HepG2 (cell line): ENCODE data around the gene POC1B. TPM values are rescaled to one million over a fixed set of nuclear protein-coding genes. Genes with fewer than 3 reads are reported as not detected.

Experiments used
- CBX5 ChIP-seq: sonication (generic); formaldehyde crosslinking; IDR thresholded peaks from 2 replicates; pipeline ENCODE4 v1.4.0; 2020; ENCODE audit warnings: missing genetic modification reagents, borderline replicate concordance
- CREB3 ChIP-seq: sonication (generic); formaldehyde crosslinking; IDR thresholded peaks from 2 replicates; pipeline ENCODE4 v1.5.0; 2020; ENCODE audit warnings: missing genetic modification reagents
- JDP2 ChIP-seq: sonication (generic); formaldehyde crosslinking; IDR thresholded peaks from 2 replicates; pipeline ENCODE4 v1.8.1; 2022; ENCODE audit warnings: missing genetic modification reagents, borderline replicate concordance
- KAT7 ChIP-seq: IDR thresholded peaks from 2 replicates; pipeline ENCODE4 v1.6.1; 2018; ENCODE audit warnings: borderline replicate concordance, missing compliant biosample characterization
- KDM1A ChIP-seq: IDR thresholded peaks from 2 replicates; pipeline ENCODE4 v1.6.1; 2016; ENCODE audit warnings: missing compliant biosample characterization
- KMT2B ChIP-seq: IDR thresholded peaks from 2 replicates; pipeline ENCODE4 v1.6.1; 2016; ENCODE audit warnings: missing genetic modification reagents, missing compliant biosample characterization
- MEF2D ChIP-seq: sonication (generic); formaldehyde crosslinking; IDR thresholded peaks from 2 replicates; pipeline ENCODE4 v1.5.1; 2020; ENCODE audit warnings: mild to moderate bottlenecking, missing genetic modification reagents
- POLR2A ChIP-seq, 2 experiments: IDR thresholded peaks; 2 replicates each; pipeline ENCODE4 v1.6.1; 2011; ENCODE audit warnings: low read depth in 2 of 2, low read length in 2 of 2, mild to moderate bottlenecking in 1 of 2, moderate library complexity in 1 of 2; ENCODE audit not compliant: insufficient read depth in 1 of 2
- PRDM4 ChIP-seq: sonication (generic); formaldehyde crosslinking; IDR thresholded peaks from 2 replicates; pipeline ENCODE4 v1.9.0; 2021; ENCODE audit warnings: missing genetic modification reagents, borderline replicate concordance
- SKI ChIP-seq: fragments of 450-650 bp; IDR thresholded peaks from one replicate; pipeline ENCODE4 v1.6.1; 2018; ENCODE audit warnings: mild to moderate bottlenecking; ENCODE audit not compliant: partially characterized antibody
- TEAD3 ChIP-seq: optimal IDR thresholded peaks from 2 replicates; pipeline ENCODE3; 2016; ENCODE audit warnings: borderline replicate concordance
- TFDP1 ChIP-seq: IDR thresholded peaks from 2 replicates; pipeline ENCODE4 v1.6.1; 2016; ENCODE audit warnings: missing compliant biosample characterization, missing genetic modification reagents, borderline replicate concordance
- TRAFD1 ChIP-seq: sonication (generic); formaldehyde crosslinking; IDR thresholded peaks from 2 replicates; pipeline ENCODE4 v1.5.1; 2020; ENCODE audit warnings: missing genetic modification reagents, mild to moderate bottlenecking, borderline replicate concordance
- TRIM22 ChIP-seq: fragments of 450-650 bp; IDR thresholded peaks from 2 replicates; pipeline ENCODE4 v1.6.1; 2017
- ZNF335 ChIP-seq: sonication (generic); formaldehyde crosslinking; IDR thresholded peaks from 2 replicates; pipeline ENCODE4 v1.4.0; 2020; ENCODE audit warnings: missing genetic modification reagents
- ZNF414 ChIP-seq: sonication (generic); formaldehyde crosslinking; IDR thresholded peaks from 2 replicates; pipeline ENCODE4 v1.5.0; 2020; ENCODE audit warnings: missing genetic modification reagents
- ZNF589 ChIP-seq: sonication (generic); formaldehyde crosslinking; conservative IDR thresholded peaks from 2 replicates; pipeline ENCODE4 v1.8.0; 2022; ENCODE audit warnings: mild to moderate bottlenecking, moderate library complexity, missing genetic modification reagents
- ZUFSP ChIP-seq: sonication (generic); formaldehyde crosslinking; IDR thresholded peaks from 2 replicates; pipeline ENCODE4 v1.9.0; 2021; ENCODE audit warnings: missing genetic modification reagents, mild to moderate bottlenecking, borderline replicate concordance
- polyA plus RNA-seq, 8 experiments: library from polyadenylated mRNA; depleted of rRNA in 3 of 8; stranded (reverse) in 7 of 8; unstranded in 1 of 8; fragments of >200 nt; fragmentation: Illumina TruSeq in 4 of 8; extraction: Trizol in 4 of 8; gene quantifications; 2 replicates each; pipeline versions ENCODE4 v1.2.1 to v1.2.3, GENCODE V29; 2011 to 2016; ENCODE audit warnings: low read depth in 4 of 8, missing spikeins in 1 of 8, mixed read lengths in 1 of 8; ENCODE audit not compliant: insufficient read depth in 1 of 8
- total RNA-seq, 5 experiments: library from RNA; depleted of rRNA; stranded (reverse); fragments of >200 nt; fragmentation: Illumina TruSeq; extraction: Trizol; gene quantifications; 2 replicates each; pipeline ENCODE4 v1.2.3, GENCODE V29; 2016; ENCODE audit warnings: low read depth in 1 of 5

The POC1B gene
- total and polyA plus RNA-seq, 2 of the 13 experiments (the other 11 are each of a cell fraction or from before 2014, with no cell fraction given): 9.3 to 11.0 TPM

- no peak for TF ChIP-seq CBX5 (CRISPR knock-in tag)
- peak; percentile 66 for TF ChIP-seq TEAD3
- TF ChIP-seq MEF2D (CRISPR knock-in tag): peak; percentile 83; the same call in 1 of the 2 replicates
- no peak for TF ChIP-seq CREB3 (CRISPR knock-in tag)
- no peak for TF ChIP-seq KDM1A
- TF ChIP-seq ZNF414 (CRISPR knock-in tag): no peak
- no peak for TF ChIP-seq ZUFSP
- no peak for TF ChIP-seq TFDP1
- TF ChIP-seq TRAFD1 (CRISPR knock-in tag): 0 out of 2 replicates have a peak, but pooled peaks have one; percentile 37
- no peak for TF ChIP-seq POLR2A (IDR thresholded peaks at IDR 0.05; ENCODE audit: insufficient read depth in 1 of 2, low read depth in 2 of 2, low read length in 2 of 2)
- no peak for TF ChIP-seq SKI
- no peak for TF ChIP-seq PRDM4 (CRISPR knock-in tag)
- no peak for TF ChIP-seq ZNF589 (CRISPR knock-in tag)
- no peak for TF ChIP-seq JDP2 (CRISPR knock-in tag)
- no peak for TF ChIP-seq TRIM22
- TF ChIP-seq KAT7 (CRISPR knock-in tag): peak; percentile 20; the same call in 1 of the 2 replicates
- no peak for TF ChIP-seq ZNF335
- TF ChIP-seq KMT2B (CRISPR knock-in tag): no peak
Observed at GRCh38 chr12:89383235-89384049, 142.4 kb downstream of the POC1B start (continued).
